Transverse colon (tissue), 4 donors: ENCODE data around the gene ARMC6. TPM values are rescaled to one million over a fixed set of nuclear protein-coding genes. Genes with fewer than 3 reads are reported as not detected.

Experiments used
- DNase-seq: peaks from one replicate; pipeline ENCODE4 v3.0.0-alpha.2; 2019
- H3K27ac ChIP-seq, 4 donors: fragments of 200-600 bp; sonication (generic); 2 replicates each; pipeline ENCODE4 v1.5.1; 2016 to 2018; ENCODE audit warnings: inconsistent platforms in 4 of 4
- H3K27me3 ChIP-seq: fragments of 200-600 bp; sonication (generic); 2 replicates; pipeline ENCODE4 v1.5.1; 2017; ENCODE audit warnings: inconsistent platforms
- H3K36me3 ChIP-seq, 4 donors: fragments of 200-600 bp; sonication (generic); 2 replicates each; pipeline ENCODE4 v1.5.1; 2017 to 2019; ENCODE audit warnings: inconsistent platforms in 4 of 4
- H3K4me1 ChIP-seq, 4 donors: fragments of 200-600 bp; sonication (generic); 2 replicates each; pipeline ENCODE4 v1.5.1; 2017 to 2020; ENCODE audit warnings: inconsistent platforms in 4 of 4
- H3K4me3 ChIP-seq, 4 donors: fragments of 200-600 bp; sonication (generic); 1 replicate in 1 of 4; 2 replicates in 3 of 4; pipeline versions ENCODE4 v1.5.1 to v1.6.1; 2017 to 2019; ENCODE audit warnings: inconsistent platforms in 4 of 4
- H3K9me3 ChIP-seq, 2 donors: fragments of 200-600 bp; sonication (generic); 2 replicates each; pipeline ENCODE4 v1.5.1; 2017 to 2019; ENCODE audit warnings: inconsistent platforms in 2 of 2
- CTCF ChIP-seq, 5 experiments: fragments of 200-600 bp in 3 of 5; fragments of 450-650 bp in 2 of 5; sonication (generic) in 3 of 5; IDR thresholded peaks; 1 replicate in 2 of 5; 2 replicates in 3 of 5; pipeline ENCODE4 v1.5.1; 2016 to 2017; ENCODE audit warnings: antibody characterized with exemption in 5 of 5, inconsistent platforms in 3 of 5, mild to moderate bottlenecking in 2 of 5, moderate library complexity in 1 of 5
- EP300 ChIP-seq: sonication (generic); formaldehyde crosslinking; IDR thresholded peaks from one replicate; pipeline ENCODE4 v1.6.1; 2017; ENCODE audit warnings: antibody characterized with exemption, low read depth
- POLR2A ChIP-seq: fragments of 450-650 bp; IDR thresholded peaks from one replicate; pipeline ENCODE4 v1.6.1; 2016; ENCODE audit warnings: antibody characterized with exemption, mild to moderate bottlenecking, moderate library complexity
- POLR2AphosphoS5 ChIP-seq, 3 donors: sonication (generic); formaldehyde crosslinking; IDR thresholded peaks; one replicate each; pipeline ENCODE4 v1.6.1; 2016; ENCODE audit warnings: antibody characterized with exemption in 3 of 3
- WGBS, 2 donors: methylation state at CpG; one replicate each; pipeline ENCODE4 v1.1.5; 2018; ENCODE audit warnings: low coverage in 1 of 2; 5-methylcytosine and 5-hydroxymethylcytosine counted together
- in situ Hi-C, 4 donors: fragments of 200-750 bp; cut with MboI; loops; one replicate each; pipeline versions ENCODE4 v1.15.0 to v1.15.1; 2017; ENCODE audit warnings: low sequenced_read_pairs in 3 of 4, low pct_ligation_motif_present in 1 of 4, low pct_unique_long_range_greater_than_20kb in 1 of 4
- intact Hi-C: fragments of 100-400 bp; cut with DNase I; formaldehyde crosslinking; loops from one replicate; pipeline ENCODE4 v1.15.1; 2023; ENCODE audit warnings: low total_unique reads
- total RNA-seq, 4 donors: library from RNA; depleted of rRNA; stranded (reverse); fragments of >200 nt; gene quantifications; one replicate each; pipeline ENCODE4 v1.1.0, GENCODE V29; 2016

Gene ARMC6
- total RNA-seq, 4 donors from 2014 or later: 15.2 to 220 (median 22.9) TPM

DNA sequence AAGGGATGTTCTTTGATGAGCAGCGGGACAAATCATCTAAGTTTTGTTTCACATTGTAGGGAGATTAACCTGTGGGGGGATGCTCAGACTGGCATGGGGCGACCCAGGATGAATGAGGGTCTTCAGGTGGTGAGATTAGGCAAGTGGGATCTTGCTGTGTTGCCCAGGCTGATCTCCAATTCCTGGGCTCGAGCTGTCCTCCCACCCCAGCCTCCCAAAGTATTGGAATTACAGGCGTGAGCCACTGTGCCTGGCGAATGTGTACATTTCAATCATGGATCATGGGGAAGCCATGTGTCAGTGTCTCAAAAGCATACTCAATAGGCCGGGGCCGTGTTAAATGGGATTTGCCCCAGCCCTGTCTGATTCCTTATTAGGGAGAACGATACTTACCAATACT, 38.5 kb downstream of the ARMC6 start:
- in situ Hi-C loops (no loop called here), intact Hi-C loops (no loop called here)
- TF ChIP-seq CTCF (IDR thresholded peaks at IDR 0.05) (no peak), POLR2A (no peak), EP300 (no peak), POLR2AphosphoS5 (IDR thresholded peaks at IDR 0.05) (no peak)
- Histone ChIP-seq H3K4me3 (no peak overlapping the region), H3K4me1 (peaks cover 0 to 16% (median 0%) of the 10 kb centered on the region in 4 donors), H3K27ac (no peak overlapping the region), H3K9me3 (no peaks in the 10 kb centered on the region), H3K27me3 (no peaks in the 10 kb centered on the region), H3K36me3 (no peaks in the 10 kb centered on the region)
- WGBS, 2 donors: 97 to 100% methylated on average over 4 to 8 of the region's 8 CpGs
- DNase-seq: no peak

DNA sequence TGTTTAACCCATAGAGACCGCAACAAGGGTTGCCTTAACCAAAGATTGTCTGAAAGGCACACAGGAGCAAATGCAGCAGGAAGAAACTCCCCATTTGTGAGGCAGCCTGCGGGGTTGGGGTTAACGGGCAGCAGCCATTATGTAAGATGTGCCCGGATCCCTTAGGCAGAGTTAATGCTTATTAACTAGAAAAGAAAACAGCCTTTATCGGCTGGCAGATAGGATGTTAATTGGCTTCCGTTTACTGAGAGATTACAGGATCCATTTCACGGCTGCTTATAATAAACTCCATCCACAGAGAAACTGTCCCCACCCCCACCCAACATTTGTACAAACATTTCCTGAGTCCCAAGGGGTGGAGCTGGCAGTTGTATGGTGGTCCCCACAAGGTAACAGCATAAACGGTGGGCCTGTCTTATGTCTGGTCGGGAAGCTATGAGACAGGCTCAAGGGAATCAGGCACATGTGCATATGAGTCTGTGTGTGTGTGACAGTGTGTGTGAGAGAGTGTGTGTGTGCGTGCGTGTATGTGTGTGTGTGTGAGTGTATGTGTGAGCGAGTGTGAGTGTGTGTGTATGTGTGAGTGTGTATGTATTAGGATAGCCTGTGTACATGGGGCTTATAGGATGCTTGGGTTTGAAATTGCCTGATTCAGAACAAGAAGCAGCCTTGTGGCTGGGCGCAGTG, 40.9 kb downstream of the ARMC6 start:
- H3K9me3 ChIP-seq: no peaks in the 10 kb centered on the region
- in situ Hi-C loops: no loop called here
- WGBS, 2 donors: 68 to 70% methylated on average over 3 to 13 of the region's 13 CpGs
- H3K27ac ChIP-seq: no peak overlapping the region
- no peaks in the 10 kb centered on the region for H3K27me3 ChIP-seq
- H3K4me3 ChIP-seq: no peak overlapping the region
- no peaks in the 10 kb centered on the region for H3K4me1 ChIP-seq
- DNase-seq: no peak
- TF ChIP-seq POLR2AphosphoS5 (IDR thresholded peaks at IDR 0.05): no peak
- no peak for TF ChIP-seq EP300
- TF ChIP-seq POLR2A: no peak
- TF ChIP-seq CTCF (IDR thresholded peaks at IDR 0.05): no peak
- H3K36me3 ChIP-seq: no peaks in the 10 kb centered on the region
- intact Hi-C loops: no loop called here

DNA sequence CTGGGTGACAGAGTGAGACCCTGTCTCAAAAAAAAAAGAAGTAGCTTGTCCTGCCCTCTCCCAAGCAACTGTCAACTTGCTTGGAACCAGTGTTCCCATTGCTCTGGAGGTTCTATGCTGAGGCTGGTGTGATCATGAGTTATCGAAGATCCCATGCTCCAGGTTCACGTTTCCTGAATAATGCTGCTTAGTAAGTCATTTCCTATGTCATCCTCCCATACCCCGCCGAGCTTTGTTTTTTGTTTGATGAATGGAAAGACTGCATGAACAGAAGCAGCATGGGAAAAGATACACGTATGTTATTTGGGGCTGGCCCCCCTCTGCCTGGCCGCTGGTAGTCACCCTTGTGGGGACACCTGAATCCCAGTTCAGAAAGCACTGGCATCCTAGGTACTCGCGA, 41.7 kb downstream of the ARMC6 start:
- no peaks in the 10 kb centered on the region for H3K9me3 ChIP-seq
- 91 to 100% methylated on average over 5 to 8 of the region's 8 CpGs for WGBS, 2 donors
- intact Hi-C loops (no loop called here), in situ Hi-C loops (no loop called here)
- TF ChIP-seq POLR2A: no peak
- no peak for TF ChIP-seq CTCF (IDR thresholded peaks at IDR 0.05)
- no peak for TF ChIP-seq POLR2AphosphoS5 (IDR thresholded peaks at IDR 0.05)
- TF ChIP-seq EP300: no peak
- H3K27ac ChIP-seq: no peak overlapping the region
- H3K4me1 ChIP-seq: no peaks in the 10 kb centered on the region
- H3K27me3 ChIP-seq: no peaks in the 10 kb centered on the region
- no peak overlapping the region for H3K4me3 ChIP-seq
- no peaks in the 10 kb centered on the region for H3K36me3 ChIP-seq
- DNase-seq: no peak

- Histone ChIP-seq H3K27ac (no peak overlapping the region), H3K36me3 (no peaks in the 10 kb centered on the region), H3K4me1 (no peaks in the 10 kb centered on the region), H3K27me3 (no peaks in the 10 kb centered on the region), H3K9me3 (no peaks in the 10 kb centered on the region), H3K4me3 (no peak overlapping the region)
- no peak for DNase-seq
- TF ChIP-seq POLR2A (no peak), EP300 (no peak), POLR2AphosphoS5 (IDR thresholded peaks at IDR 0.05) (no peak), CTCF (IDR thresholded peaks at IDR 0.05) (no peak)
- WGBS, 2 donors: 69% methylated on average over 1 of the region's 1 CpG; no CpG with 5 or more reads in 1 of the 2 donors
- in situ Hi-C loops (no loop called here), intact Hi-C loops (no loop called here)
Observed at GRCh38 chr19:19076476-19076875, 43.1 kb downstream of the ARMC6 start.
